ENCODE measurements around the gene TBC1D24.
A peak's percentile ranks its signal among the peaks of the same experiment; 100 is the strongest.

Gene TBC1D24

GRCh38 chr16:2499890-2500429 is 25.0 kb downstream of the TBC1D24 start:
- no peak for DNase-seq
- H3K4me3 Mint-ChIP-seq = no peak overlapping the region
- no peaks in the 10 kb centered on the region for H3K9me3 Mint-ChIP-seq
- H3K36me3 Mint-ChIP-seq = peaks cover 13 to 14% of the 10 kb centered on the region in 2 donors
- no peak overlapping the region for H3K27ac Mint-ChIP-seq
- ATAC-seq (replicated peaks) = no peak
- H3K27me3 Mint-ChIP-seq = no peaks in the 10 kb centered on the region
- H3K4me1 Mint-ChIP-seq = peaks cover 5 to 13% of the 10 kb centered on the region in 2 donors

- no peak overlapping the region for H3K27ac Mint-ChIP-seq
Observed at GRCh38 chr16:2500430-2500917, 25.5 kb downstream of the TBC1D24 start.

GRCh38 chr16:2500918-2501750 is 26.2 kb downstream of the TBC1D24 start:
- H3K36me3 Mint-ChIP-seq = peaks cover 13 to 14% of the 10 kb centered on the region in 2 donors
- H3K4me3 Mint-ChIP-seq = no peak overlapping the region
- peaks cover 5 to 13% of the 10 kb centered on the region in 2 donors for H3K4me1 Mint-ChIP-seq
- H3K27ac Mint-ChIP-seq = no peak overlapping the region
- ATAC-seq (replicated peaks) = peak; percentile 98
- H3K27me3 Mint-ChIP-seq = no peaks in the 10 kb centered on the region
- peak; percentile 66 for DNase-seq
- H3K9me3 Mint-ChIP-seq = no peaks in the 10 kb centered on the region

More at GRCh38 chr16:2500430-2500917, 25.5 kb downstream of the TBC1D24 start:
- ATAC-seq (replicated peaks) (no peak), DNase-seq (no peak)
- Mint-ChIP-seq H3K9me3 (no peaks in the 10 kb centered on the region), H3K4me3 (no peak overlapping the region), H3K36me3 (peaks cover 13 to 14% of the 10 kb centered on the region in 2 donors), H3K4me1 (peaks cover 5 to 13% of the 10 kb centered on the region in 2 donors), H3K27me3 (no peaks in the 10 kb centered on the region)

GRCh38 chr16:2501946-2502895 is 27.3 kb downstream of the TBC1D24 start:
- H3K9me3 Mint-ChIP-seq = no peaks in the 10 kb centered on the region
- H3K4me3 Mint-ChIP-seq = no peak overlapping the region
- H3K27me3 Mint-ChIP-seq = no peaks in the 10 kb centered on the region
- no peak for DNase-seq
- no peak overlapping the region for H3K27ac Mint-ChIP-seq
- peaks cover 15 to 18% of the 10 kb centered on the region in 2 donors for H3K4me1 Mint-ChIP-seq
- no peak for ATAC-seq (replicated peaks)
- peaks cover 9 to 14% of the 10 kb centered on the region in 2 donors for H3K36me3 Mint-ChIP-seq

- ATAC-seq (replicated peaks) = no peak
- no peaks in the 10 kb centered on the region for H3K27me3 Mint-ChIP-seq
- DNase-seq = no peak
- H3K4me3 Mint-ChIP-seq = no peak overlapping the region
- no peak overlapping the region for H3K27ac Mint-ChIP-seq
- no peaks in the 10 kb centered on the region for H3K9me3 Mint-ChIP-seq
- peaks cover 0 to 6% of the 10 kb centered on the region in 2 donors for H3K36me3 Mint-ChIP-seq
- peaks cover 37 to 50% of the 10 kb centered on the region in 2 donors for H3K4me1 Mint-ChIP-seq
Observed at GRCh38 chr16:2505695-2506094, 30.8 kb downstream of the TBC1D24 start.

GRCh38 chr16:2507052-2507659 is 32.2 kb downstream of the TBC1D24 start:
- peak; percentile 92 to 94 for ATAC-seq (replicated peaks)
- H3K36me3 Mint-ChIP-seq = peaks cover 0 to 3% of the 10 kb centered on the region in 2 donors
- peaks cover 39 to 60% of the 10 kb centered on the region in 2 donors for H3K4me1 Mint-ChIP-seq
- no peaks in the 10 kb centered on the region for H3K27me3 Mint-ChIP-seq
- peak overlapping the region; percentile 68 to 70 for H3K4me3 Mint-ChIP-seq
- DNase-seq = peak; percentile 76
- no peaks in the 10 kb centered on the region for H3K9me3 Mint-ChIP-seq
- peak overlapping the region; percentile 96 for H3K27ac Mint-ChIP-seq

GRCh38 chr16:2507665-2508064 is 32.7 kb downstream of the TBC1D24 start:
- Mint-ChIP-seq H3K4me3 (peak overlapping the region in 1 of 2 donors; percentile 68), H3K36me3 (peaks cover 0 to 3% of the 10 kb centered on the region in 2 donors), H3K9me3 (no peaks in the 10 kb centered on the region), H3K4me1 (peaks cover 42 to 64% of the 10 kb centered on the region in 2 donors), H3K27ac (peak overlapping the region; percentile 96), H3K27me3 (no peaks in the 10 kb centered on the region)
- ATAC-seq (replicated peaks) (peak; percentile 30 to 32), DNase-seq (no peak)

- Mint-ChIP-seq H3K4me3 (peak overlapping the region; percentile 56 to 58), H3K36me3 (peaks cover 2 to 3% of the 10 kb centered on the region in 2 donors), H3K4me1 (peaks cover 47 to 72% of the 10 kb centered on the region in 2 donors), H3K9me3 (peaks cover 0 to 3% of the 10 kb centered on the region in 2 donors), H3K27me3 (no peaks in the 10 kb centered on the region), H3K27ac (peak overlapping the region; percentile 94)
- DNase-seq (no peak), ATAC-seq (replicated peaks) (no peak)
Observed at GRCh38 chr16:2508722-2509400, 33.9 kb downstream of the TBC1D24 start.

GRCh38 chr16:2511128-2511800 is 36.3 kb downstream of the TBC1D24 start:
- Mint-ChIP-seq H3K9me3 (peaks cover 0 to 3% of the 10 kb centered on the region in 2 donors), H3K4me1 (peaks cover 61 to 90% of the 10 kb centered on the region in 2 donors), H3K27me3 (no peaks in the 10 kb centered on the region), H3K4me3 (no peak overlapping the region), H3K36me3 (peaks cover 13 to 14% of the 10 kb centered on the region in 2 donors), H3K27ac (peak overlapping the region; percentile 94)
- DNase-seq (no peak), ATAC-seq (replicated peaks) (no peak)

GRCh38 chr16:2511996-2512734 is 37.2 kb downstream of the TBC1D24 start:
- Mint-ChIP-seq H3K36me3 (peaks cover 17 to 23% of the 10 kb centered on the region in 2 donors), H3K27me3 (no peaks in the 10 kb centered on the region), H3K4me1 (peaks cover 65 to 90% of the 10 kb centered on the region in 2 donors), H3K9me3 (peaks cover 0 to 3% of the 10 kb centered on the region in 2 donors), H3K4me3 (peak overlapping the region; percentile 84 to 96), H3K27ac (peak overlapping the region; percentile 97)
- no peak for DNase-seq
- ATAC-seq (replicated peaks) = no peak

- no peak for DNase-seq
- Mint-ChIP-seq H3K27ac (peak overlapping the region; percentile 97), H3K27me3 (no peaks in the 10 kb centered on the region), H3K9me3 (peaks cover 0 to 3% of the 10 kb centered on the region in 2 donors), H3K4me3 (peak overlapping the region; percentile 84 to 96), H3K36me3 (peaks cover 17 to 26% of the 10 kb centered on the region in 2 donors), H3K4me1 (peaks cover 63 to 90% of the 10 kb centered on the region in 2 donors)
- no peak for ATAC-seq (replicated peaks)
Observed at GRCh38 chr16:2512735-2513404, 37.9 kb downstream of the TBC1D24 start.

Measured in stimulated activated naive B cell treated with anti-CD40 and anti-IgM and Interleukin-4, amounts not matched to agents 10 μg/mL and 1 μg/mL and 100 μg/mL, for 72 hours (primary cell).